Astrocyte (in vitro differentiated cells and primary cell): ENCODE results near the gene ZNF816. TPM values are rescaled to one million over a fixed set of nuclear protein-coding genes. Genes with fewer than 3 reads are reported as not detected.

ENCODE experiments used
- DNase-seq: peaks from one replicate; pipeline ENCODE4 v3.0.0-alpha.2; 2010; ENCODE audit warnings: low read depth
- FAIRE-seq: peaks from 2 replicates; lab custom pipeline; 2011; peaks lifted over from hg19 to GRCh38; lab: Jason Lieb, UNC
- H2AFZ ChIP-seq: 2 replicates; pipeline ENCODE4 v1.6.0; 2012; ENCODE audit warnings: low read depth, low read length, inconsistent platforms
- H3K27ac ChIP-seq: 2 replicates; pipeline ENCODE4 v1.5.1; 2011; ENCODE audit warnings: low read depth, low read length, inconsistent platforms
- H3K27me3 ChIP-seq: 2 replicates; pipeline ENCODE4 v1.6.0; 2011; ENCODE audit warnings: low read length, inconsistent platforms; ENCODE audit not compliant: insufficient read depth
- H3K36me3 ChIP-seq: 2 replicates; pipeline ENCODE4 v1.5.1; 2011; ENCODE audit warnings: low read length, inconsistent platforms; ENCODE audit not compliant: insufficient read depth
- H3K4me1 ChIP-seq: 2 replicates; pipeline ENCODE4 v1.5.1; 2011; ENCODE audit warnings: low read length, inconsistent platforms; ENCODE audit not compliant: insufficient read depth
- H3K4me2 ChIP-seq: 2 replicates; pipeline ENCODE4 v1.6.0; 2012; ENCODE audit warnings: low read length, inconsistent platforms
- H3K4me3 ChIP-seq: 2 replicates; pipeline ENCODE4 v1.5.1; 2011; ENCODE audit warnings: low read depth, mild to moderate bottlenecking, low read length, inconsistent platforms; ENCODE audit not compliant: insufficient read depth
- H3K79me2 ChIP-seq: 2 replicates; pipeline ENCODE4 v1.6.0; 2012; ENCODE audit warnings: mild to moderate bottlenecking, low read length, inconsistent platforms; ENCODE audit not compliant: insufficient read depth
- H3K9ac ChIP-seq: 2 replicates; pipeline ENCODE4 v1.6.0; 2012; ENCODE audit warnings: mild to moderate bottlenecking, low read length, inconsistent platforms
- H3K9me3 ChIP-seq: 2 replicates; pipeline ENCODE4 v1.5.1; 2012; ENCODE audit warnings: low read depth, mild to moderate bottlenecking, low read length, inconsistent platforms; ENCODE audit not compliant: insufficient read depth
- H4K20me1 ChIP-seq: 2 replicates; pipeline ENCODE4 v1.6.0; 2012; ENCODE audit warnings: low read length, inconsistent platforms; ENCODE audit not compliant: insufficient read depth
- H3K27ac Mint-ChIP-seq: one replicate; pipeline ENCODE4 v1.8.0; 2021; ENCODE audit warnings: mild to moderate bottlenecking, mixed read lengths; ENCODE audit not compliant: unreplicated experiment
- H3K27me3 Mint-ChIP-seq: one replicate; pipeline ENCODE4 v1.8.0; 2021; ENCODE audit warnings: low read depth, mixed read lengths; ENCODE audit not compliant: unreplicated experiment
- H3K36me3 Mint-ChIP-seq: one replicate; pipeline ENCODE4 v1.8.0; 2021; ENCODE audit warnings: low read depth, mixed read lengths; ENCODE audit not compliant: unreplicated experiment
- H3K4me1 Mint-ChIP-seq: one replicate; pipeline ENCODE4 v1.8.0; 2021; ENCODE audit warnings: low read depth, mixed read lengths; ENCODE audit not compliant: unreplicated experiment
- H3K4me3 Mint-ChIP-seq: one replicate; pipeline ENCODE4 v1.8.0; 2021; ENCODE audit warnings: mild to moderate bottlenecking, moderate library complexity, mixed read lengths; ENCODE audit not compliant: unreplicated experiment
- H3K9me3 Mint-ChIP-seq: one replicate; pipeline ENCODE4 v1.8.0; 2021; ENCODE audit warnings: mild to moderate bottlenecking, mixed read lengths; ENCODE audit not compliant: unreplicated experiment
- EZH2 ChIP-seq: IDR thresholded peaks from 2 replicates; pipeline ENCODE4 v1.6.1; 2012; ENCODE audit warnings: mild to moderate bottlenecking, low read length, inconsistent platforms; ENCODE audit not compliant: insufficient read depth
- total RNA-seq: library from RNA; stranded (reverse); gene quantifications from 2 replicates; pipeline ENCODE4 v1.2.1, GENCODE V29; 2021
- TF ChIP-seq, protein P1 (sequence below): IDR thresholded peaks from 2 replicates; pipeline ENCODE4 v1.5.1; 2011; ENCODE audit warnings: low read depth, mild to moderate bottlenecking, inconsistent platforms, low read length, moderate library complexity; ENCODE audit not compliant: insufficient read depth

The ZNF816 gene
- total RNA-seq, 1 donor from 2014 or later = 12.2 TPM

DNA sequence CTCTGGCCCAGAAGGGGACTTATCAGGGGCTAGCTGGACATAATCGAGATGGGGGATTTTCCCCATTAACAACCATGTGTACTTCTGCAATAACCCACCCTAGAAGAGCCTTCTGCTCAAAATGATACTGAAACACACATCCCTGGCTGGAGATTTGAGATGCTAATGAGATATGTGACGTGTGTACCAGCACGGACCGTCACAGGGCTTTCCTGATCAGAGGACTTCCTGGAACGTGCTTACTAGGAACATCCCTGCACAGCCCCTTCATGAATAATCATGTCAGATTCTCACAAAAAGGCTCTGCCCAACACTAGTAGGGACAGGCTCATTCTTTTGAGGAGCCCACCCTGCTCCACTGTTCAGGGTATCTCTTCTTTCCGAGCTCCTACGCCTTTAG lies 44.5 kb upstream of the ZNF816 start:
- no peak overlapping the region for H3K9ac ChIP-seq
- H3K4me1 ChIP-seq = no peaks in the 10 kb centered on the region
- Mint-ChIP-seq H3K9me3 (peaks cover 3% of the 10 kb centered on the region), H3K27ac (no peak overlapping the region), H3K4me1 (peaks cover 2% of the 10 kb centered on the region), H3K27me3 (no peaks in the 10 kb centered on the region), H3K4me3 (no peak overlapping the region), H3K36me3 (peaks cover 21% of the 10 kb centered on the region)
- no peak overlapping the region for H3K27ac ChIP-seq
- DNase-seq = no peak
- no peak for FAIRE-seq
- TF ChIP-seq EZH2 = no peak
- TF ChIP-seq, protein P1, sequence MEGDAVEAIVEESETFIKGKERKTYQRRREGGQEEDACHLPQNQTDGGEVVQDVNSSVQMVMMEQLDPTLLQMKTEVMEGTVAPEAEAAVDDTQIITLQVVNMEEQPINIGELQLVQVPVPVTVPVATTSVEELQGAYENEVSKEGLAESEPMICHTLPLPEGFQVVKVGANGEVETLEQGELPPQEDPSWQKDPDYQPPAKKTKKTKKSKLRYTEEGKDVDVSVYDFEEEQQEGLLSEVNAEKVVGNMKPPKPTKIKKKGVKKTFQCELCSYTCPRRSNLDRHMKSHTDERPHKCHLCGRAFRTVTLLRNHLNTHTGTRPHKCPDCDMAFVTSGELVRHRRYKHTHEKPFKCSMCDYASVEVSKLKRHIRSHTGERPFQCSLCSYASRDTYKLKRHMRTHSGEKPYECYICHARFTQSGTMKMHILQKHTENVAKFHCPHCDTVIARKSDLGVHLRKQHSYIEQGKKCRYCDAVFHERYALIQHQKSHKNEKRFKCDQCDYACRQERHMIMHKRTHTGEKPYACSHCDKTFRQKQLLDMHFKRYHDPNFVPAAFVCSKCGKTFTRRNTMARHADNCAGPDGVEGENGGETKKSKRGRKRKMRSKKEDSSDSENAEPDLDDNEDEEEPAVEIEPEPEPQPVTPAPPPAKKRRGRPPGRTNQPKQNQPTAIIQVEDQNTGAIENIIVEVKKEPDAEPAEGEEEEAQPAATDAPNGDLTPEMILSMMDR = no peak
- H3K4me3 ChIP-seq = no peak overlapping the region
- H3K9me3 ChIP-seq = peaks cover 11% of the 10 kb centered on the region
- no peaks in the 10 kb centered on the region for H3K27me3 ChIP-seq
- H3K36me3 ChIP-seq = no peaks in the 10 kb centered on the region
- no peaks in the 10 kb centered on the region for H4K20me1 ChIP-seq
- H3K4me2 ChIP-seq = no peak overlapping the region
- H2AFZ ChIP-seq = no peak overlapping the region
- H3K79me2 ChIP-seq = no peaks in the 10 kb centered on the region

- TF ChIP-seq, protein P1 = no peak
- TF ChIP-seq EZH2 = no peak
- no peaks in the 10 kb centered on the region for H4K20me1 ChIP-seq
- H3K9me3 ChIP-seq = peaks cover 7% of the 10 kb centered on the region
- H3K4me1 Mint-ChIP-seq = peaks cover 2% of the 10 kb centered on the region
- H2AFZ ChIP-seq = no peak overlapping the region
- H3K9ac ChIP-seq = no peak overlapping the region
- no peak overlapping the region for H3K27ac ChIP-seq
- no peaks in the 10 kb centered on the region for H3K79me2 ChIP-seq
- H3K4me3 ChIP-seq = no peak overlapping the region
- FAIRE-seq (no peak), DNase-seq (no peak)
- no peak overlapping the region for H3K4me2 ChIP-seq
- peaks cover 23% of the 10 kb centered on the region for H3K36me3 Mint-ChIP-seq
- H3K9me3 Mint-ChIP-seq = no peaks in the 10 kb centered on the region
- no peaks in the 10 kb centered on the region for H3K27me3 ChIP-seq
- no peak overlapping the region for H3K27ac Mint-ChIP-seq
- H3K4me1 ChIP-seq = no peaks in the 10 kb centered on the region
- H3K27me3 Mint-ChIP-seq = no peaks in the 10 kb centered on the region
- H3K4me3 Mint-ChIP-seq = no peak overlapping the region
- no peaks in the 10 kb centered on the region for H3K36me3 ChIP-seq
Measured at GRCh38 chr19:53004242-53004641, 41.6 kb upstream of the ZNF816 start.

- no peaks in the 10 kb centered on the region for H3K9me3 Mint-ChIP-seq
Measured at GRCh38 chr19:53002479-53002878, 39.8 kb upstream of the ZNF816 start.

More at GRCh38 chr19:53002479-53002878, 39.8 kb upstream of the ZNF816 start:
- no peak for TF ChIP-seq EZH2
- TF ChIP-seq, protein P1 = no peak
- no peak overlapping the region for H3K4me3 Mint-ChIP-seq
- no peak overlapping the region for H3K27ac Mint-ChIP-seq
- no peaks in the 10 kb centered on the region for H3K36me3 ChIP-seq
- peaks cover 7% of the 10 kb centered on the region for H3K9me3 ChIP-seq
- H3K4me2 ChIP-seq = no peak overlapping the region
- no peaks in the 10 kb centered on the region for H3K27me3 ChIP-seq
- DNase-seq (no peak), FAIRE-seq (no peak)
- no peak overlapping the region for H3K9ac ChIP-seq
- H3K4me1 Mint-ChIP-seq = peaks cover 2% of the 10 kb centered on the region
- no peaks in the 10 kb centered on the region for H3K4me1 ChIP-seq
- H4K20me1 ChIP-seq = no peaks in the 10 kb centered on the region
- peaks cover 11% of the 10 kb centered on the region for H3K36me3 Mint-ChIP-seq
- no peak overlapping the region for H3K4me3 ChIP-seq
- peaks cover 4% of the 10 kb centered on the region for H3K27me3 Mint-ChIP-seq
- H3K27ac ChIP-seq = no peak overlapping the region
- H2AFZ ChIP-seq = no peak overlapping the region
- H3K79me2 ChIP-seq = no peaks in the 10 kb centered on the region
